MCF 10A (cell line): ENCODE data around the gene SLC35E1. TPM values are rescaled to one million over a fixed set of nuclear protein-coding genes. Genes with fewer than 3 reads are reported as not detected.
A peak's percentile ranks its signal among the peaks of the same experiment; 100 is the strongest.
"Not testable (repeated sequence)": the region's sequence is repeated elsewhere in the genome, so short reads cannot be mapped to it uniquely, and the experiment has no call there.

Experiments used
- BruUV-seq: library from RNA; stranded (reverse); fragments of 400-500 nt; replicated peaks from 2 replicates; lab custom pipeline; 2021; lab: Mats Ljungman, UMichigan
- CTCF ChIA-PET: fragments of 300-600 bp; sonication (Branson Sonifier 250); formaldehyde crosslinking; extraction: SDS; loops from one replicate; lab custom pipeline; 2021; ENCODE audit warnings: antibody characterized with exemption, inconsistent platforms; lab: Yijun Ruan, JAX
- POLR2A ChIA-PET: fragments of 300-600, 350-650 bp; sonication (Branson Sonifier 250); formaldehyde crosslinking; extraction: SDS; loops from one replicate; lab custom pipeline; 2020; ENCODE audit warnings: antibody characterized with exemption, inconsistent platforms; lab: Yijun Ruan, JAX
- DNase-seq: peaks from one replicate; pipeline ENCODE4 v3.0.0-alpha.2; 2018; ENCODE audit not compliant: unreplicated experiment
- H3K27ac Mint-ChIP-seq: one replicate; pipeline ENCODE4 v1.8.0; 2022; ENCODE audit warnings: mild to moderate bottlenecking, low read depth, mixed read lengths; ENCODE audit not compliant: unreplicated experiment
- H3K27me3 Mint-ChIP-seq: one replicate; pipeline ENCODE4 v1.8.0; 2022; ENCODE audit warnings: mixed read lengths; ENCODE audit not compliant: insufficient read depth, unreplicated experiment
- H3K36me3 Mint-ChIP-seq: one replicate; pipeline ENCODE4 v1.8.0; 2022; ENCODE audit warnings: mild to moderate bottlenecking, moderate library complexity, mixed read lengths; ENCODE audit not compliant: insufficient read depth, unreplicated experiment
- H3K4me1 Mint-ChIP-seq: one replicate; pipeline ENCODE4 v1.8.0; 2022; ENCODE audit warnings: mixed read lengths; ENCODE audit not compliant: insufficient read depth, unreplicated experiment
- H3K4me3 Mint-ChIP-seq: one replicate; pipeline ENCODE4 v1.8.0; 2022; ENCODE audit warnings: mild to moderate bottlenecking, moderate library complexity, mixed read lengths; ENCODE audit not compliant: unreplicated experiment
- H3K9me3 Mint-ChIP-seq: one replicate; pipeline ENCODE4 v1.8.0; 2022; ENCODE audit warnings: mixed read lengths; ENCODE audit not compliant: unreplicated experiment
- intact Hi-C: fragments of 100-400 bp; cut with micrococcal nuclease; formaldehyde crosslinking; loops from 2 replicates; pipeline ENCODE4 v1.14.1; 2022
- total RNA-seq: library from RNA; stranded (reverse); gene quantifications from 2 replicates; pipeline ENCODE4 v1.2.3, GENCODE V29; 2022
- TF ChIP-seq, protein P1 (sequence below): fragments of 200-600 bp; IDR thresholded peaks from one replicate; pipeline ENCODE4 v1.8.0; 2022; ENCODE audit warnings: antibody characterized with exemption, mild to moderate bottlenecking; ENCODE audit not compliant: unreplicated experiment

Gene SLC35E1
- total RNA-seq, 1 experiment from 2014 or later = 62.6 TPM

DNA sequence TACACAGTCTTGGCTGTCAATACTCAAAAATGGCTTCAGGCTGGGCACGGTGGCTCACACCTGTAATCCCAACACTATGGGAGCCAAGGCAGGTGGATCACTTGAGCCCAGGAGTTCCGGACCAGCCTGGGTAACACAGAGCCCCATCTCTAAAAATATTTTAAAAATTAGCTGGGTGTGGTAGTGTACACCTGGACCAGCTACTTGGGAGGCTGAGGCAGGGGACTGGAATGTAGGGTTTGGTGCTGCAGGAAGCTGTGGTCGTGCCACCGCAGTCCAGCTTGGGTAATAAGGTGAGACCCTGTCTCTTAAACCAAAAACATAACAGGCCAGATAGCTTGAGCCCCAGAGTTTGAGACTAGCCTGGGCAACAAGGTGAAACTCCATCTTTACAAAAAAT, 23.3 kb downstream of the SLC35E1 start:
- Mint-ChIP-seq H3K4me3 (no peak overlapping the region), H3K9me3 (no peaks in the 10 kb centered on the region), H3K4me1 (peaks cover 10% of the 10 kb centered on the region), H3K27ac (peak overlapping the region; percentile 35), H3K36me3 (peaks cover 42% of the 10 kb centered on the region), H3K27me3 (no peaks in the 10 kb centered on the region)
- BruUV-seq = no TSS peak
- TF ChIP-seq, protein P1, sequence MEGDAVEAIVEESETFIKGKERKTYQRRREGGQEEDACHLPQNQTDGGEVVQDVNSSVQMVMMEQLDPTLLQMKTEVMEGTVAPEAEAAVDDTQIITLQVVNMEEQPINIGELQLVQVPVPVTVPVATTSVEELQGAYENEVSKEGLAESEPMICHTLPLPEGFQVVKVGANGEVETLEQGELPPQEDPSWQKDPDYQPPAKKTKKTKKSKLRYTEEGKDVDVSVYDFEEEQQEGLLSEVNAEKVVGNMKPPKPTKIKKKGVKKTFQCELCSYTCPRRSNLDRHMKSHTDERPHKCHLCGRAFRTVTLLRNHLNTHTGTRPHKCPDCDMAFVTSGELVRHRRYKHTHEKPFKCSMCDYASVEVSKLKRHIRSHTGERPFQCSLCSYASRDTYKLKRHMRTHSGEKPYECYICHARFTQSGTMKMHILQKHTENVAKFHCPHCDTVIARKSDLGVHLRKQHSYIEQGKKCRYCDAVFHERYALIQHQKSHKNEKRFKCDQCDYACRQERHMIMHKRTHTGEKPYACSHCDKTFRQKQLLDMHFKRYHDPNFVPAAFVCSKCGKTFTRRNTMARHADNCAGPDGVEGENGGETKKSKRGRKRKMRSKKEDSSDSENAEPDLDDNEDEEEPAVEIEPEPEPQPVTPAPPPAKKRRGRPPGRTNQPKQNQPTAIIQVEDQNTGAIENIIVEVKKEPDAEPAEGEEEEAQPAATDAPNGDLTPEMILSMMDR = no peak
- ChIA-PET CTCF (interaction anchor here (0.6 to 1.2 kb wide), 5 partner anchors 21 to 301 kb away, joined by 3 to 4 read pairs (median 3); no protein-coding TSS in a partner anchor), POLR2A (interaction anchor here (0.5 to 1.7 kb wide), 4 partner anchors 7 to 45 kb away, joined by 3 to 4 read pairs (median 4); partner anchors contain the start of gene SLC35E1)
- no peak for DNase-seq
- intact Hi-C loops = no loop called here

DNA sequence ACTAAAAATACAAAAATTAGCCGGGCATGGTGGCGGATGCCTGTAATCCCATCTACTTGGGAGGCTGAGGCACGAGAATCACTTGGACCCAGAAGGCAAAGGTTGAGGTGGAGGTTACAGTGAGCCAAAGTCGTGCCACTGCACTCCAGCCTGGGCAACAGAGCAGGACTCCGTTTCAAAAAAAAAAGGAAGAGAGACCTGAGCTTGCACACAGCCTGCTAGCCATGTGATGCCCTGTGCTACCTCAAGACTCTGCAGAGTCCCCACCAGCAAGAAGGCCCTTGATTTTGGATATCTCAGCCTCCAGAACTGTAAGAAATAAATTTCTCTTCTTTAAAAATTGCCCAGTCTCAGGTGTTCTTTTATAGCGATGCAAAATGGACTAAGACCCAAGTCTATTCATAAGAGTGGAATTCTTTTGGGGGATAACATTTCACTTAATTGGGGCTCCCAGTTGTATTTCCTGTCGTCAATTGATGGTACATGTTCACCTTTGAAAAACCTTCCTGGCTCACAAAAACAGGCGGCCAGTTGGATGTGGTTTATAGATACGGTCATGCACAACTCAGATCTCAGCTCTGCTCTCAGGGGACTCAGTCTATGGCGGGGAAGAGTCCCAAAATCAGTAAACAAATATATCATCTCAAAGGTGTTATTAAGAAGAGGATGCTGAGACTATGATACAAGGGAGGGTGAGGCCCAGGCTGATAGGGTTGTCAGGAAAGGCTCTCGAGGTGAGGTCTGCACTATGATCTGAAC, 27.6 kb downstream of the SLC35E1 start:
- Mint-ChIP-seq H3K4me1 (peaks cover 5% of the 10 kb centered on the region), H3K27ac (no peak overlapping the region), H3K27me3 (no peaks in the 10 kb centered on the region), H3K9me3 (no peaks in the 10 kb centered on the region), H3K4me3 (no peak overlapping the region), H3K36me3 (peaks cover 25% of the 10 kb centered on the region)
- no peak for DNase-seq
- intact Hi-C loops = no loop called here
- no TSS peak for BruUV-seq
- TF ChIP-seq, protein P1 = no peak
- CTCF ChIA-PET = interaction anchor here (0.6 kb wide), 1 partner anchor 41 kb away, joined by 3 read pairs; no protein-coding TSS in a partner anchor
- POLR2A ChIA-PET = no interaction called here

DNA sequence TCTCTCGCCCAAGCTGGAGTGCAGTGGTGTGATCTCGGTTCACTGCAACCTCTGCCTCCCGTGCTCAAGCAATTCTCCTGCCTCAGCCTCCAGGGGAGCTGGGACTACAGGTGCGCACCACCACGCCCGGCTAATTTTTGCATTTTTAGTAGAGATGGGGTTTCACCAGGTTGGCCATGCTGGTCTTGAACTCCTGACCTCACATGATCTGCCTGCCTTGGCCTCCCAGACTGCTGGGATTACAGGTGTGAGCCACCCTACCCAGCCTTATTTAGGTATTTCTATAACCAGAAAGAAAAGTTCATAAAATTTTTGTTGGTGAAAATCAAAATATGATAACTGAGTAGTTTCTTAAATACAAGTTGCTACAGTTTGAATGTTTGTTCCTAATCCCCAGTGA, 28.5 kb downstream of the SLC35E1 start:
- intact Hi-C loops, BruUV-seq: not testable (repeated sequence)
- H3K36me3 Mint-ChIP-seq = peaks cover 34% of the 10 kb centered on the region

DNA sequence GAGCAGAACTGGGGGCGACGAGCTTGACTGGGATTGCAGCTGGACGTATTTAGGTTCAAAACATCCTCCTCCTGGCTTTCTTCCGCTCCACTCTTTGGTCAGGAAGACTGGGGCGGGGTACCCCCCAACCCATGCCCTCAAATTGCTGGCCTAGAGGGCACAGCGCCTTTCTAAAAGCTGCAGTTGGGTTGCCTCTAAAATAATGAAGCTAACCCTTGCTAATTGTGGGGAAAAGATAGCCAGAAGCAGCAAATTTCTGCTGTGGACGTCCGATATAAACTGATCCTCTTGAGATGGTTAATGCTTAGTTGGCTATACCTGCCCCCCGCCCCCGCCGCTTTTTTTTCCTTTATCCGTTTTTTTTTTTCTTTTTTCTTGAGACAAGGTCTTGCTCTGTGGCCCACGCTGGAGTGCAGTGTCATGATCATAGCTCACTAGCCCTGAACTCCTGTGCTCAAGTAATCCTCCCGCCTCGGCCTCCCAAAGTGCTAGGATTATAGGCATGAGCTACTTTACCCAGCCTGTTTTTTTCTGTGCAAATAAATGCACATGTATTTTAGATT, 29.2 kb downstream of the SLC35E1 start:
- ChIA-PET CTCF (interaction anchor here (0.6 kb wide), 2 partner anchors 47 to 229 kb away, joined by 3 read pairs; no protein-coding TSS in a partner anchor), POLR2A (interaction anchor here (0.6 to 3.3 kb wide), 15 partner anchors 9 to 606 kb away, joined by 3 to 20 read pairs (median 3); partner anchors contain the start of genes C19orf44, CALR3, MED26 and SLC35E1)
- intact Hi-C loops = no loop called here
- no peaks in the 10 kb centered on the region for H3K27me3 Mint-ChIP-seq
- TF ChIP-seq, protein P1 = no peak
- TSS peak; percentile 66 for BruUV-seq
- no peak for DNase-seq
- H3K4me1 Mint-ChIP-seq = peaks cover 9% of the 10 kb centered on the region
- peak overlapping the region; percentile 81 for H3K4me3 Mint-ChIP-seq
- H3K27ac Mint-ChIP-seq = peak overlapping the region; percentile 63
- H3K36me3 Mint-ChIP-seq = peaks cover 36% of the 10 kb centered on the region
- no peaks in the 10 kb centered on the region for H3K9me3 Mint-ChIP-seq

More for the DNA sequence above, 28.5 kb downstream of the SLC35E1 start:
- CTCF ChIA-PET = interaction anchor here (0.6 kb wide), 1 partner anchor 46 kb away, joined by 3 read pairs; no protein-coding TSS in a partner anchor
- not testable (repeated sequence) for H3K9me3 Mint-ChIP-seq, DNase-seq, H3K4me1 Mint-ChIP-seq, H3K27me3 Mint-ChIP-seq
- Mint-ChIP-seq H3K4me3 (peak overlapping the region; percentile 81), H3K27ac (peak overlapping the region; percentile 63)
- POLR2A ChIA-PET = interaction anchor here (1.2 to 1.3 kb wide), 4 partner anchors 8 to 298 kb away, joined by 3 to 11 read pairs (median 3); partner anchors contain the start of gene SLC35E1
